CD14-positive monocyte (primary cell): ENCODE results near the gene KRT73. TPM values are rescaled to one million over a fixed set of nuclear protein-coding genes. Genes with fewer than 3 reads are reported as not detected.

Experiments
- DNase-seq, 3 donors: peaks; one replicate each; pipeline ENCODE4 v3.0.0-alpha.2; 2011 to 2022
- H2AFZ ChIP-seq: 2 replicates; pipeline ENCODE4 v1.6.0; 2012; ENCODE audit warnings: mild to moderate bottlenecking, low read depth, low read length, inconsistent platforms; ENCODE audit not compliant: insufficient read depth, poor library complexity, severe bottlenecking
- H3K27ac ChIP-seq, 2 donors: 1 replicate in 1 of 2; 2 replicates in 1 of 2; pipeline ENCODE4 v1.5.1; 2012 to 2013; ENCODE audit warnings: low read length in 2 of 2, control low read depth in 1 of 2, inconsistent platforms in 1 of 2, low read depth in 1 of 2, mild to moderate bottlenecking in 1 of 2
- H3K27me3 ChIP-seq, 2 donors: one replicate each; pipeline versions ENCODE4 v1.6.0 to v1.6.1; 2011 to 2013; ENCODE audit warnings: low read length in 2 of 2; ENCODE audit not compliant: control insufficient read depth in 2 of 2, insufficient read depth in 2 of 2
- H3K36me3 ChIP-seq, 2 donors: replicated peaks in 1 of 2; 1 replicate in 1 of 2; 2 replicates in 1 of 2; pipeline versions ENCODE4 v1.5.1 to v1.6.1; 2012 to 2013; ENCODE audit warnings: low read length in 2 of 2, control low read depth in 1 of 2, inconsistent platforms in 1 of 2, mild to moderate bottlenecking in 1 of 2; ENCODE audit not compliant: insufficient read depth in 2 of 2, control insufficient read depth in 1 of 2
- H3K4me1 ChIP-seq, 2 donors: 1 replicate in 1 of 2; 2 replicates in 1 of 2; pipeline versions ENCODE4 v1.5.1 to v1.6.1; 2012 to 2013; ENCODE audit warnings: low read length in 2 of 2, control low read depth in 1 of 2, inconsistent platforms in 1 of 2, mild to moderate bottlenecking in 1 of 2, moderate library complexity in 1 of 2; ENCODE audit not compliant: insufficient read depth in 2 of 2, control insufficient read depth in 1 of 2
- H3K4me2 ChIP-seq: replicated peaks from 2 replicates; pipeline ENCODE3; 2012; ENCODE audit warnings: low read length, moderate library complexity, mild to moderate bottlenecking; ENCODE audit not compliant: poor library complexity, severe bottlenecking; ENCODE audit errors: extremely low read depth
- H3K4me3 ChIP-seq, 3 experiments: fragments of 200-600 bp in 1 of 3; sonication (generic) in 1 of 3; replicated peaks in 1 of 3; 1 replicate in 2 of 3; 2 replicates in 1 of 3; pipeline ENCODE4 v1.5.1; 2011 to 2013; ENCODE audit warnings: low read length in 3 of 3, mild to moderate bottlenecking in 3 of 3, control low read depth in 2 of 3, low read depth in 2 of 3, inconsistent platforms in 1 of 3, moderate library complexity in 1 of 3
- H3K79me2 ChIP-seq: 2 replicates; pipeline ENCODE4 v1.6.0; 2012; ENCODE audit warnings: mild to moderate bottlenecking, control low read depth, inconsistent platforms, low read length, moderate library complexity; ENCODE audit not compliant: insufficient read depth
- H3K9ac ChIP-seq: 2 replicates; pipeline ENCODE4 v1.6.0; 2017; ENCODE audit warnings: low read length, mild to moderate bottlenecking; ENCODE audit not compliant: insufficient read depth, poor library complexity, severe bottlenecking
- H3K9me3 ChIP-seq, 2 donors: replicated peaks in 1 of 2; 1 replicate in 1 of 2; 2 replicates in 1 of 2; pipeline versions ENCODE4 v1.5.1 to v1.6.1; 2012 to 2013; ENCODE audit warnings: low read length in 2 of 2, control low read depth in 1 of 2; ENCODE audit not compliant: control insufficient read depth in 1 of 2, insufficient read depth in 1 of 2
- H4K20me1 ChIP-seq: 2 replicates; pipeline ENCODE4 v1.6.0; 2012; ENCODE audit warnings: mild to moderate bottlenecking, low read length, control low read depth, moderate library complexity; ENCODE audit not compliant: insufficient read depth
- H3K27ac Mint-ChIP-seq, 7 donors: one replicate each; pipeline ENCODE4 v1.8.0; 2020; ENCODE audit warnings: mild to moderate bottlenecking in 7 of 7, mixed read lengths in 7 of 7, moderate library complexity in 6 of 7, inconsistent platforms in 2 of 7
- H3K27me3 Mint-ChIP-seq, 3 donors: one replicate each; pipeline ENCODE4 v1.8.0; 2021 to 2022; ENCODE audit warnings: low read depth in 3 of 3, mild to moderate bottlenecking in 3 of 3, mixed read lengths in 3 of 3, moderate library complexity in 3 of 3, inconsistent platforms in 1 of 3
- H3K36me3 Mint-ChIP-seq, 2 donors: one replicate each; pipeline ENCODE4 v1.8.0; 2020; ENCODE audit warnings: mixed read lengths in 2 of 2, inconsistent platforms in 1 of 2, mild to moderate bottlenecking in 1 of 2
- H3K4me1 Mint-ChIP-seq: one replicate; pipeline ENCODE4 v1.8.0; 2020; ENCODE audit warnings: mild to moderate bottlenecking, mixed read lengths
- H3K4me3 Mint-ChIP-seq, 2 donors: one replicate each; pipeline ENCODE4 v1.8.0; 2020; ENCODE audit warnings: mild to moderate bottlenecking in 2 of 2, mixed read lengths in 2 of 2, moderate library complexity in 1 of 2
- H3K9me3 Mint-ChIP-seq, 7 donors: one replicate each; pipeline ENCODE4 v1.8.0; 2020 to 2022; ENCODE audit warnings: mixed read lengths in 7 of 7, mild to moderate bottlenecking in 6 of 7, moderate library complexity in 6 of 7, inconsistent platforms in 2 of 7
- CTCF ChIP-seq: fragments of 200-600 bp; IDR thresholded peaks from one replicate; pipeline ENCODE4 v1.8.0; 2022; ENCODE audit warnings: antibody characterized with exemption, mild to moderate bottlenecking
- WGBS: methylation state at CpG from one replicate; pipeline ENCODE4 v1.1.5; 2013; ENCODE audit warnings: missing lambda C conversion rate; ENCODE audit not compliant: insufficient coverage; 5-methylcytosine and 5-hydroxymethylcytosine counted together
- intact Hi-C, 2 donors: fragments of 100-400 bp; cut with micrococcal nuclease; formaldehyde crosslinking; loops; one replicate each; pipeline versions ENCODE4 v1.15.0 to v1.15.1; 2023
- polyA plus RNA-seq, 3 donors: library from polyadenylated mRNA; depleted of rRNA in 1 of 3; unstranded in 2 of 3; stranded (reverse) in 1 of 3; fragments of 300-500 nt in 2 of 3; fragments of >200 nt in 1 of 3; fragmentation: Illumina TruSeq in 2 of 3; gene quantifications; 1 replicate in 2 of 3; 2 replicates in 1 of 3; pipeline ENCODE4 v1.2.3, GENCODE V29; 2012 to 2021

The KRT73 gene
- polyA plus RNA-seq, 3 donors: not detected

GRCh38 chr12:52659395-52659794 is 41.0 kb upstream of the KRT73 start:
- no peak overlapping the region for H3K9ac ChIP-seq
- no peak overlapping the region for H3K4me3 ChIP-seq
- H3K27me3 ChIP-seq: no peaks in the 10 kb centered on the region
- H3K36me3 ChIP-seq: no peaks in the 10 kb centered on the region
- intact Hi-C loops: no loop called here
- Mint-ChIP-seq H3K4me1 (no peaks in the 10 kb centered on the region), H3K27ac (no peak overlapping the region), H3K9me3 (peaks cover 0 to 2% (median 0%) of the 10 kb centered on the region in 7 donors), H3K27me3 (peaks cover 0 to 8% (median 2%) of the 10 kb centered on the region in 3 donors), H3K36me3 (no peaks in the 10 kb centered on the region), H3K4me3 (no peak overlapping the region)
- no peak overlapping the region for H2AFZ ChIP-seq
- no peaks in the 10 kb centered on the region for H4K20me1 ChIP-seq
- H3K4me1 ChIP-seq: no peaks in the 10 kb centered on the region
- WGBS: 84% methylated on average over 5 of the region's 7 CpGs
- H3K79me2 ChIP-seq: no peaks in the 10 kb centered on the region
- no peak for TF ChIP-seq CTCF
- no peak overlapping the region for H3K4me2 ChIP-seq
- DNase-seq: no peak
- no peaks in the 10 kb centered on the region for H3K9me3 ChIP-seq
- H3K27ac ChIP-seq: no peak overlapping the region

DNA sequence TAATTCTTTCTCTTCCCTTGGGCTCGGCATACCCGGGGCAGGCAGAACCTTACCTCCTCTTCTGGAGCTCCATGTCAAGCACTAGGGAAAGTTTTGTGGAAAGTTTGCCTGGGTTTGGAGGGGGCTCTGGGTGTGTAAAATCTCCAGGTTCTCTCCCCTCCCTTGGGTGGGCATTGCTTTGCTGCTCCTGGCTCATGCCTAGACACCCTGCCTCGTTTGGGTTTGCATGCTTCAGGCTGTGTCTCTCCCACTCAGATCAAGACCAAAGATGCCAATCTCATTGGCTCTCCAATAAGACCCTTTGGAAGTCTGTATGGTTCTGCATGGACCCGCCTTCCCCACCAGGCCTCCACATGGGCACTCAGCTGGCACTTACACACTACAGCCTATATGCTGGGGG is 39.8 kb upstream of the KRT73 start:
- H3K27me3 ChIP-seq: no peaks in the 10 kb centered on the region
- no peak overlapping the region for H3K4me3 Mint-ChIP-seq
- no peaks in the 10 kb centered on the region for H3K4me1 ChIP-seq
- H3K9ac ChIP-seq: no peak overlapping the region
- H3K4me3 ChIP-seq: no peak overlapping the region
- no peaks in the 10 kb centered on the region for H3K4me1 Mint-ChIP-seq
- H3K36me3 ChIP-seq: no peaks in the 10 kb centered on the region
- WGBS: 100% methylated on average over 2 of the region's 4 CpGs
- peaks cover 0 to 2% (median 0%) of the 10 kb centered on the region in 7 donors for H3K9me3 Mint-ChIP-seq
- no peak overlapping the region for H3K27ac Mint-ChIP-seq
- intact Hi-C loops: no loop called here
- H3K27me3 Mint-ChIP-seq: peaks cover 0 to 6% (median 0%) of the 10 kb centered on the region in 3 donors
- no peaks in the 10 kb centered on the region for H3K79me2 ChIP-seq
- H3K36me3 Mint-ChIP-seq: no peaks in the 10 kb centered on the region
- no peaks in the 10 kb centered on the region for H3K9me3 ChIP-seq
- no peak for TF ChIP-seq CTCF
- DNase-seq: no peak
- H3K4me2 ChIP-seq: no peak overlapping the region
- no peak overlapping the region for H3K27ac ChIP-seq
- no peaks in the 10 kb centered on the region for H4K20me1 ChIP-seq
- H2AFZ ChIP-seq: no peak overlapping the region
